AG09319 (cell line): ENCODE measurements around the gene MUL1.
A peak's percentile ranks its signal among the peaks of the same experiment; 100 is the strongest.

ENCODE experiments used
- DNase-seq: peaks from one replicate; pipeline ENCODE4 v3.0.0-alpha.2; 2010; ENCODE audit warnings: low read depth; ENCODE audit errors: extremely low read depth
- TF ChIP-seq, protein P1 (sequence below): IDR thresholded peaks from 2 replicates; pipeline ENCODE4 v1.5.1; 2011; ENCODE audit warnings: low read depth, mild to moderate bottlenecking, inconsistent platforms, low read length, moderate library complexity

MUL1 gene

GRCh38 chr1:20491178-20491577 lies 16.8 kb downstream of the MUL1 start:
- no peak for DNase-seq
- TF ChIP-seq, protein P1, sequence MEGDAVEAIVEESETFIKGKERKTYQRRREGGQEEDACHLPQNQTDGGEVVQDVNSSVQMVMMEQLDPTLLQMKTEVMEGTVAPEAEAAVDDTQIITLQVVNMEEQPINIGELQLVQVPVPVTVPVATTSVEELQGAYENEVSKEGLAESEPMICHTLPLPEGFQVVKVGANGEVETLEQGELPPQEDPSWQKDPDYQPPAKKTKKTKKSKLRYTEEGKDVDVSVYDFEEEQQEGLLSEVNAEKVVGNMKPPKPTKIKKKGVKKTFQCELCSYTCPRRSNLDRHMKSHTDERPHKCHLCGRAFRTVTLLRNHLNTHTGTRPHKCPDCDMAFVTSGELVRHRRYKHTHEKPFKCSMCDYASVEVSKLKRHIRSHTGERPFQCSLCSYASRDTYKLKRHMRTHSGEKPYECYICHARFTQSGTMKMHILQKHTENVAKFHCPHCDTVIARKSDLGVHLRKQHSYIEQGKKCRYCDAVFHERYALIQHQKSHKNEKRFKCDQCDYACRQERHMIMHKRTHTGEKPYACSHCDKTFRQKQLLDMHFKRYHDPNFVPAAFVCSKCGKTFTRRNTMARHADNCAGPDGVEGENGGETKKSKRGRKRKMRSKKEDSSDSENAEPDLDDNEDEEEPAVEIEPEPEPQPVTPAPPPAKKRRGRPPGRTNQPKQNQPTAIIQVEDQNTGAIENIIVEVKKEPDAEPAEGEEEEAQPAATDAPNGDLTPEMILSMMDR: no peak

DNA sequence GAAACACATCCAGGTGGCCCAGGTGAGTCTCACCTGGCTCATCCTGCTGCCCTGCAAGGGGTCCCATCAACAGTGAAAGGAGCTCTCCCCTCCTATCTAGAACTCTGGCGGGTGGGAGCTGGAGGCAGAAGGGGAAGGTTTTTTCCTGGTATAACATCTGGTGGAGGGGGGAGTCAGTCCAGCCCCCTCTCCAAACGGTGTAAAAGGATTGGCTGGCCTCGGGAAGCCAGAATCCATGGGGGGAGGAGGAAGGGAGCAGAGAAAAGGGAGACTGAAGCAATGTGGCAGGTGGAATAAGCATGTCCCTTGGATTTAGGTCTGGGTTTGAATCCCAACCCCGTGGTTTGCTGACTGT lies 20.7 kb downstream of the MUL1 start:
- TF ChIP-seq, protein P1: no peak
- no peak for DNase-seq

- DNase-seq: no peak
- TF ChIP-seq, protein P1: no peak
Measured at GRCh38 chr1:20486457-20487235, 21.3 kb downstream of the MUL1 start.

DNA sequence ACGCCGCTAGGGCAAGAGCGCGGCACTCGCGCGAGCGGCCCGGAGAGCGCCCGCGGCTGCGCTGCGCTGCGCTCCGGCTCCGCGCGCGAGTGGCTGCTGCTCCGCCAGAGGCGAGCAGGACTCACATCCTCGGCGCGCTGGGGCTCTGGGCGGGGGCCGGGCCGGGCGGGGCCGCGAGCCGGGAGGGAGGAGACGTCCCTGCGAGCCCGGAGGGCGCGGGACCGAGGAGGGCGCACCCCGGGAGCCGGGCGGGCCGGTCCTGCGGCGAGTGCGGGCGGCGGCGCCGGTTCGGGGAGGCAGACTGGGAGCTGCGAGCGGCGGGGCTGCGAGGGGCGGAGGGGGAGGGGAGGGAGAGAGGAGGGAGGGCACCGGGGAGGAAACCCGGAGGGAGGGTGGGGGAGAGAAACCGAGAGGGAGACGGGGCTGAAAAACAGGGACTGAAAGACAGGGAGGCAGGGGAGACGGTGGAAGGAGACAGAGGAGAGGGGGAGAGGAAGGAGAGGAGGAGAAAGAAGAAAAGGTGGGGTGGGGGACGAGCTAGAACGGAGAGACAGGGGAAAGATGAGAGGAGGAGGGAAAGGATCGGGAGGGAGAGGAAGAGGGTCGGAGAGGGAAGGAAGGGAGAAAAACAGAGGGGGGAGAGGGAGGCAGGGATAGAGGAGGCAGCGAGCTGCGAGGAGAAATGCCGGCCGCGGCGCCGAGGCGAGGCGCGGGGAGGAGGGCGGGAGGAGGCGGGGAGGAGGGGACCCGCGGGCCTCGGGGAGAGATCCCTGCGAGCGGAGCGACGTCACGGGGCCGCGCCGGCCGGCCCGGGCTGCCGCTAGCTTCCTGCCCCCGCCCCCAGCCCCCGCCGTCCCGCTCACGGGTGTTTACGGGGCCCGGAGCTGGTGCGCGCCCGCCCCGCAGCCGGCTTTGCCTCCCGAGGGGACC lies 22.2 kb downstream of the MUL1 start, which contains the start of gene CAMK2N1:
Gene CAMK2N1, minus strand, starts transcription at position 684 of the 930 bp plus-strand sequence. CDS start 831 bp downstream, outside the sequence.
- TF ChIP-seq, protein P1: no peak
- DNase-seq: no peak

- TF ChIP-seq, protein P1: no peak
- no peak for DNase-seq
Measured at GRCh38 chr1:20484519-20485462, 23.2 kb downstream of the MUL1 start.

DNA sequence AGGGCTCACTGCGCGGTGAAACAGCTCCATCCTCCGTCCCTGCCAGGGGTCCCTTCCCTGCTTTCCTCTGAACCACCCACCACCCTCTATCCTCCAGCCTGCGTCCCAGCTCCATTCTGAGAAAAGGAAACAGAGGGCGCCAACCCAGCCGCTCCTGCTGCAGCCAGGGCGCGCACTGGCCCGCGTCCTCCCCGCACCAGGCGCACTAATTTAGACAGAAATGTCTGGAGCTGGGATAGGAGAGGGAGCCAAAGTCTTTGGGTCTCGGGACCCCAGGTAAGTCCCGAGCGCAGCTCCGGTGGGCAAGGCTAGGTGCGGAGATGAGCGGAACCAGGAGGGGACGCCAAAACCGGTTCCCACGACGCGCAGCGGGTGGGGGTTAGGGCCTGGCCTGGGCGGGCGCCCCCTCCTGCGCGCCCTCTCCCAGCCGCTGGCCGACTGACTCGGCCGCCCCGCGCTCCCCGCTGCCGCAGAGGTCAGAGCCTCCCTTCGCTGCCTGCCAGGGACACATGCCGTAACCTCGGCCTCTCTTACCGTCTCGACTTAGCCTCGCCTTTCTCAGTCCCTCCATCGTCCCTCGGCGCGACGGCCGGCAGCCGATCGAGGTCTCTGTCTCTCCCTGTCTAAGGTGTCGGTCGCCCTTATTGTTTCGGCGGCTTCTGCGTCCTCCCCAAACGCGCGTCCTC lies 24.0 kb downstream of the MUL1 start:
- TF ChIP-seq, protein P1: peak; percentile 11
- DNase-seq: no peak
